Measurements from ENCODE around the gene CDK10.
A peak's percentile ranks its signal among the peaks of the same experiment; 100 is the strongest.

CDK10 gene

DNA sequence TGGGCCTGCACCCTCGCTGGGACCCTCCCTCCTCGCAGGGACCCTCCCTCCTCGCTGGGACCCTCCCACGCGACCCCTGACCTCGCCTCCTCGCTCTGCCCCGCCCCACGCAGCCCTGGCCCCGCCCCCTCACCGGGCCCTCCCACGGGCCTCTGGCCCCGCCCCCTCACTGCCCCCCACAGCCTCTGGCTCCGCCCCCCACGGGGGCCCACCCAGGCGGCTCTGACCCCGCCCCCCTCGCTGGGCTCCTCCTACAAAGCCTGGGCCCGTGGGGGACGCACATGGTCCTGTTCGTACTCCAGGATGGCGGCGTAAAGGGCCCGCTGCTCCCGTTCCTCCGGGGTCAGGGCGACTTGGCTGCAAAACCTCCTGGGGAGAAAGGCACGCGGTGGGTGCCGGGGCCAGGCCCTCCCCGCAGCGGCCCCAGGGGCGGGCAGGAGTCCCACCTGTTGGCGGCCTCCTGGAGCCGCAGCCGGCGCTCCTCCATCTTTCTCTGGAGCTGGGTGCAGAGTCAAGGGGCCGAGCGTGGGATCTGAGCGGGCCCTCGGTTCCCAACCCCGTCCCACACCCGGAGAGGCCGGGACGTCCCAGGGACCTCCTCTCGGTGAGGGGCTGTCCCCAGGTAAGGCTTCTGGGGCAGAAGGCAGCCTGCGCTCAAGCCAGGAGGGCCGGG, 25.2 kb downstream of the CDK10 start:
- peak; percentile 53 to 66 for DNase-seq (ENCODE audit: low read depth in 2 of 2)

DNA sequence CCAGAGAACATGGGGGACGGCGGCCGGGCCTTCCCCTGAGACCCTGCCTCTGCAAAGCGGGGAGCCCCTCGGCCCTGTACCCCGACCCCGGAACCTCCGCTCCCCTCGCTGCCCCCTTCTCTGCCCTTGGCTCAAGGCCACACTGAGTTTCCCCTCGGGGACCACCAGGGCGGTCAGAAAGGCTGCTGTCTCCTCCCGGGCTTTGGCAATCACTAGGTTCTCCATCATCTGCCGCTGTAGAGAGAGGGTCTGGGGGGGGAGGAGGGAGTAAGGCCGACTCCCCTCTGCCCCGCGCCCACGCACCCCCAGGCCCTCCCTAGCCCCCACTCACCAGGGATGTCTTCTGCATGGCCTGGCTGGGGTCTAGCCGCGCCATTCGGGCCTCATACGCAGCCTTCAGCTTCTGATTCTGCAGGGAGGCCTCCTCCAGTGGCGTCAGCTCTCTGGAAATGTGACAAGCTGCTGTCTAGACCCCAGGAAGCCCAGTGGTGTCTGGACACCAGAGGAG, 25.8 kb downstream of the CDK10 start:
- no peak for DNase-seq (ENCODE audit: low read depth in 2 of 2)

DNA sequence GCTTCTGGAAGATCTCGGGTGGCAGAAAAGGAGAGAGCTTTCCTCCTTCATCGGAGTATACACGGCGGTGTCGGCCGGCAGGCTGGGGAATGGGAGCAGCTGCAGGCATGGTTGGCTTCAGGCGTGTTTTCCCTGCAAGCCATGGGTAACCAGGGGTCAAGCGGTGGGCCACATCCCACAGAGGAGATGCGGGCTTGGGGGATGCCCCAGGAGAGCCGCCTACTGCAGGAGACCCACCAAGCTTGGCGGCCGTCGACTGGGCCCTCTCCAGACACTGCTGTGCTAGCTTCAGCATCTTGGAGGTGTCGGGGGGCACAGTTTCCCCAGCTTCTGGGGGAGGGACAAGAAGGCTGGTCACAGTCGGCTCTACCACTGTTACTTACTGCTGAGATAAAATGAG, 30.0 kb downstream of the CDK10 start:
- no peak for DNase-seq (ENCODE audit: low read depth in 2 of 2)

DNA sequence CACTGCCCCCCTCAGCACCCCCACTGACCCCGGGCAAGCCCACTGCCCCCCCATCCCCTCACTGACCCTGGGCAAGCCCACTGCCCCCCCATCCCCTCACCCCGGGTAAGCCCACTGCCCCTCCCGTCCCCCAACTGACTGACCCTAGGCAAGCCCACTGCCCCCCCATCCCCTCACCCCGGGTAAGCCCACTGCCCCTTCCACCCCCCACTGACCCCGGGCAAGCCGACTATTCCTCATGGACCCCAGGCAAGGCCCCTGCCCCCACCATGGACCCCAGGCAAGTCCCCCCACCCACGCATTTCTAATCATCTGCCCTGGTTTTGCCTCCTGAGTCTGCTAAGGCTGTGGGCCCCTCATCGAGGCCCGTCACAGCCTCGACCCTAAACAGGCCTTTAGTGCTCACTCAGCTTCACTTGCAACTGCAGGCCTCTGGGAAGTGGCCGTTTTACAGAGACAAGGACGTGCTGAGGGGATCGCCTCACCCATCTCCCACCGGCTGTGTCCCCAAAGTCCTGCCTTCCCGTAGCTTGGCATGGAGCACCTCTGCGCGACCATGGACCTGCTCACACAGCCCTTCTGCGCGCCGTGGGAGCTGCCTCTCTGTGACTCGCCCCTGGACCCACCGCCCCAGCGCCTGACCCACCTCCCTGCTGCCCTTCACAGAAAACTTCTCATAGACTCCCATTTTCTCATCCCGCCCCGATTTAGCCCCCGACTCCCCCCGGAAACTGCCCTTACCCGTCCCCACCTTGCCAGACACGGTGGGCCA, 30.6 kb downstream of the CDK10 start:
- DNase-seq (ENCODE audit: low read depth in 2 of 2), result no peak

DNA sequence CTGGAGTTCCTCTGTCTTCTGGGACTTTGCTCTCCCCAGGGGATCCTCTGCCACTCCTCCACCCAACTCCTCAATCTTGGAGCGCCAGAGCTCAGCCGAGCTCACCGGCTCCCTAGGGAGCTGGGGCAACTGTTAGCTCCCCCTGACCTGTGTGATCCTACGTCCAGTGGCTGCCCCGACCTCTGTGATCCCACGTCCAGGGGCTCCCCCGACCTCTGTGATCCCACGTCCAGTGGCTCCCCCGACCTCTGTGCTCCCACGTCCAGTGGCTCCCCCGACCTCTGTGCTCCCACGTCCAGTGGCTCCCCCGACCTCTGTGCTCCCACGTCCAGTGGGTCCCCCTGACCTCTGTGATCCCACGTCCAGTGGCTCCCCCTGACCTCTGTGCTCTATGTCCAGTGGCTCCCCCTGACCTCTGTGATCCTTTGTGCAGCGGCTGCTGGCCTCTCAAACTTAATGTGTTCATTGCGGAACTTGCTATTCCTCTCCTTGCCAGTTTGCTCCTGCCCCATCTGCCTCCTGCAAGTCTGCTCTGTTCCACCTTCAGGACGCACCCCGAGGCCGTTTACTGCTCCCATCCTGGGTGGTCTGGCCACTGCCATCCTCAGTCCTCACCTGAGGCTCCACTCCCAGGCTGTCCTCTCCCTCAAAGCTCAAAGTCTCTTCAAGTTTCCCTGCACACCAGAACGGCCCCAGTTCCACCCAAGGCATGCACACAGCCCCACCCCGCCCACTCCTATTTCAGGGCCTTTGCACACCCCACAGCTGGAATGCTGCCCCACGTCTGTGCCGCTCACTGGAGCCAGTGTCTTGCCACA, 31.4 kb downstream of the CDK10 start:
- DNase-seq (ENCODE audit: low read depth in 2 of 2), result no peak

DNA sequence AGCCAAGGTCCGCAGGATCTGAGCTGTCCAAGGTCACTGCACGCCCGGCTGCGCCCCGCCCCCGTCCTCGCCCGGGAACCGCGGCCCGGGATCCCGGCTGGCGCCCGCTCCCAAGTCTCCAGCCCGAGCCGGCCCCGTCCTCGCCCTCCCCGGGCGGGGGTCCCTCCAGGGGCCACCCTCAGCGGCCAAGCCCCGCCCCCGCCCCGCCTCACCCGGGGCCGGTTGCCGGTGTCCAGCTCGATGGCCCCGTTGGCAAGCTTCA, 34.0 kb downstream of the CDK10 start:
- DNase-seq (ENCODE audit: low read depth in 2 of 2), result no peak

DNA sequence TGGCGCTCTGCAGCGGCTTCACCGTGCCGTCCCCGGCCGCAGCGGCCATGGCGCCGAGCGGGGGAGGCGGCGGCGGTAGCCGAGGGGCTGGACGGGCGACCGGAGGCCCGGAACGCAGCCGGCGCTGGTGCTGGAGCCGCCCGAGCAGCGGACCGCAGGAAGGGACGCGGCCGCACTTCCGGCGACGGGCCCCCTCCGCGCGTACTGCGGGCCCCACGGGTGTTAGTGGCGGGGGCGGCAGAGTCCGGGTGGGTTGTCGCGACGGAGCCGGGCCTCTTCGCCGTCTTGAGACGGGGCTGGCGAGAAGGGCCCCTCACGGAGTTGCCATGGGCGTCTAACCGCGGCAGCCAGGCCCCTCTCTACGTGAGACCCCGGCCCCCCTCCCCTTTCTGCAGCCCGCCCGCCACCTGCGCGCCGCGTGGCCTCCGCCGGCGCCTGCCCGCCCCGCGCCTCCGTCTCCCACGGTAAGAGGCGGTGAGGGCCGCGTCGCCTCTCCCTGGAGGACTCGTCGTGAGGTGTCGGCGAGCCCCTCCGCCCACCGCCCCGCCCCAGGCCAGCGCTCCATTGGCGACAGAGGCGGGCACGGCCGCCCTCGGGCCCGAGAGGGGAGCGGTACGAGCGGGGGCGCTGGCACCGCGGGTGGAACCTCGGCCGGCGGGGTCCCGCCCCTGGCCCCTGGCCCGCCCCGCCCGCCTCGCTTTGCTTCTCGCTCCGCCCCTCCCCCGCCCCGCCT, 34.5 kb downstream of the CDK10 start, which contains the start of the genes VPS9D1 and ZNF276:
Gene VPS9D1, minus strand, starts transcription at position 86 of the 733 bp plus-strand sequence. Its CDS starts 37 bp downstream, at position 49.
Gene ZNF276, plus strand, starts transcription at position 725 of the 733 bp plus-strand sequence. CDS start 104 bp downstream, outside the sequence.
- DNase-seq (ENCODE audit: low read depth in 2 of 2), result peak; percentile 72 to 88

DNA sequence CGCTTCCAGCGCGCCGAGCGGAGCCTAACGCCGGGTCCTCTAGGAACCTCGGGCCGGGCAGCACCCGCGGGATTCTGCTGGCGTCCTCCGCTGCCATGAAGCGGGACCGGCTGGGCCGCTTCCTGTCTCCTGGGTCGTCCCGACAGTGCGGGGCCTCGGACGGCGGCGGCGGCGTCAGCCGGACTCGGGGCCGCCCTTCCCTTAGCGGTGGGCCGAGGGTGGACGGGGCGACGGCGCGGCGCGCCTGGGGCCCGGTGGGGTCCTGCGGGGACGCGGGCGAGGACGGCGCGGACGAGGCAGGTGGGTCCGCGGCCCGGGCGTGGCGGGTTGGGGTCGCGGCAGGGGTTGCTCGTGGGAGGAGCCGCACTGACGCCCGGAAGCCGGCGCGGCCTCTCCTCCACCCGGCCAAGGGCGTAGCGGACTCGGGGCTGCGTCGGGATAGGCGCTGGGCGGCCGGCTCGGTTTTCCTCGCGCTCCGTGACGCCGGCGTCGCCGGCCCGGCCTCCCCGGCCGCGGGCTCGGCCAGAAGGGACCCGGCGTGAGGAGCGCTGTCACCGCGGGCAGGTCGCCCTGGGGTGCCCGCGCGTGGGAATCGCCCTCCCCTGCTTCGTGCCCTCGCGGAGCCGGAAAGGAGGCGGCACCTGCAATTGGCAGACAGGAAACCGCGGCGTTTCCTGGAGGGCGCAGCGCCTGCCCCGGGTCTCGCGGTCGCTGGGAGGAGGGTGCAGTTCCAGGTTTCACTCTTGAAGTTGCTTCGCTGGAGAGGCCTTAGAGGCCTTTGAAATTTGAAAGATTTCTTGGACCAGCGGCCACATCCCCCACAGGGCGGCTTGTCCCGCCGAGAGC, 35.3 kb downstream of the CDK10 start:
- DNase-seq (ENCODE audit: low read depth in 2 of 2), result peak; percentile 84 to 89

DNA sequence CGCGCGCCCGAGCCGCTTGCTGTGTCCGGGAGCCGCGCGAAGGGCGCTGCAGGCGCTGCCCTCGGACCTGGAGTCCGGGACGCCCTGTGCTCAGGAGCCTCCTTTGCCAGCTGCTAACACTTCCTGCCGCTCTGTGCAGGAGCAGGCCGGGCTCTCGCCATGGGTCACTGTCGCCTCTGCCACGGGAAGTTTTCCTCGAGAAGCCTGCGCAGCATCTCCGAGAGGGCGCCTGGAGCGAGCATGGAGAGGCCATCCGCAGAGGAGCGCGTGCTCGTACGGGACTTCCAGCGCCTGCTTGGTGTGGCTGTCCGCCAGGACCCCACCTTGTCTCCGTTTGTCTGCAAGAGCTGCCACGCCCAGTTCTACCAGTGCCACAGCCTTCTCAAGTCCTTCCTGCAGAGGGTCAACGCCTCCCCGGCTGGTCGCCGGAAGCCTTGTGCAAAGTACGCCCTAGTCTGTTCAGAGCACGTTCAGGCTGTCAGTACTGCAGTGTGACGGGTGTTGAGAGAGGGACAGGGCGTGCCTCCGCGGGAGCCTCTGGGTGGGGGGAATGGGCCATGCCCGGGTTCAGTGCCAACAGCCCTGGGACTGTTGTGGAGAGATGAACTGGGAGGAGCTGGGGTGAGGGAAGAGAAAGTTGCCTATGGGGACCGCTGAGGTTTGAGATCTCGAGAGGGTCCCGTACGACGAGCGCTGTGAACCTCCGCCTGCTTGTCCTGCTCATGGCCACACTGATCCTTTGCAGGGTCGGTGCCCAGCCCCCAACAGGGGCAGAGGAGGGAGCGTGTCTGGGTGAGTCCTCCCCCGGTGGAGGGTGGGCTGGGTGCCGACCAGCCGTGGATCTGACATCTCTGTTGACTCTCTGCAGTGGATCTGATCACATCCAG, 36.1 kb downstream of the CDK10 start:
- peak in 1 of 2 donors; percentile 55 for DNase-seq (ENCODE audit: low read depth in 2 of 2)

DNA sequence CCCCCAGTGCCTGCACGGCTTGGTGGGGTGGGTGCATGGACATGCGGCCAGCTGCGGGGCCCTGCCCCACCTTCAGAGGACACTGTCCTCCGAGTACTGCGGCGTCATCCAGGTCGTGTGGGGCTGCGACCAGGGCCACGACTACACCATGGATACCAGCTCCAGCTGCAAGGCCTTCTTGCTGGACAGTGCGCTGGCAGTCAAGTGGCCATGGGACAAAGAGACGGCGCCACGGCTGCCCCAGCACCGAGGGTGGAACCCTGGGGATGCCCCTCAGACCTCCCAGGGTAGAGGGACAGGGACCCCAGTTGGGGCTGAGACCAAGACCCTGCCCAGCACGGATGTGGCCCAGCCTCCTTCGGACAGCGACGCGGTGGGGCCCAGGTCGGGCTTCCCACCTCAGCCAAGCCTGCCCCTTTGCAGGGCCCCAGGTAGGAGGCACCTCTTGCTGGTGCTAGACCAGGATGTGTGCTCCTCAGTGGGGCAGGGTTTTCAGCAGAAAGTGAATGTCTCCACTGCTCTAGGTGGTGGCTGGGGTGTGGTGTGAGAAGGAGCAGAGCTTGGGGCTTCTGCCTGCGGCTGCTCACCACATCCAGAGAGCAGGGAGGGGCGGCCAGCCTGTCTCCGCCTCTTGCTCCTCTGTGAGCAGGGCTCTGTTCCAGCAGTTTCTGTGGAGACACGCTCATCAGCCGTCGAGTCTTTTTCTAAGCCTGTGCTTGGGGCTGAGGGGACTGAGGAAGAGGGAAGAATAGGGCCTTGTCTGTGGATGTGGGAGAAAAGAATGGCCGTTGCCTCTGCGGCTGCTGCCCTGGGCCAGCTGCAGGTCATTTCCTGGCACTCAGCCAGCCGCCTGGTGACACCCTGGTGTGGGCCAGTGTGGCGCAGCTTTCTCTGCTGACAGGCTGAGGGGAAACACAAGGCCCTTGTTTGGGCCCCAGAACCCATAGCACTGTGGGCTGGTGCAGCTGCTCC, 37.1 kb downstream of the CDK10 start:
- DNase-seq (ENCODE audit: low read depth in 2 of 2), result peak in 1 of 2 donors; percentile 67

DNA sequence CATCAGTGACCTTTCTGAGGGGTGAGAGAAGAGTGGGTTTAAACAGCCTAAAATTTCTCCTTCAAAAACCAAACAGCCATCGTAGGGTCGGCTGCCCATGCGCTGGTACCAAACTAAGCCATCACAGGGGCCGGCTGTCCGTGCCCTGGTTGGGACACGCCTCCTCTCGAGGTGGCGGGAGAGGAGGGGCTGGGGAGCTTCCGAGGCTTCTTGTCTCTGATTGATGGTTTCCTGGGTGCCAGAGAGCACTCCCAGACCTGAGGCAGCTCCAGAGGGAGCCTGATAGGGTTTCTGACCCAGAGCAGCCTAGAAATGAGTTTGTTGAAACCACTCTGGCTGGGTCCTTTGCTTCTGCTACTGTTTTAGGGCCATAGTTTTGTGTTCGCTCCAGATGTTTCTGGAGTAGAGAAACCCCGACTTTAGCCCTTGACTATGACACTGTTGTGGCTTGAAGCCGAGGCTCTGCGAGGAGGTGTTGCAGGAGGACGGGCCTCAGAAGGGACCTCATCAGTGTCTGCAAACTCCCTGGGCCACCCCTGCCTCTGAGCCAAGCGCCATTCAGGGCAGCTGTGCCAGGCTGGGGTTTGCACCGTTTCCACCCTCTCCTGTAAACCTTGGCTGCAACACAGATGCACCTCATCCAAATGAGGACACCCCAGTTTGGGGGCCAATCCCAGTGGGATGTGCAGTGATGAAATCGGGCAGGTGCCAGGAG, 41.1 kb downstream of the CDK10 start:
- DNase-seq (ENCODE audit: low read depth in 2 of 2), result no peak

DNA sequence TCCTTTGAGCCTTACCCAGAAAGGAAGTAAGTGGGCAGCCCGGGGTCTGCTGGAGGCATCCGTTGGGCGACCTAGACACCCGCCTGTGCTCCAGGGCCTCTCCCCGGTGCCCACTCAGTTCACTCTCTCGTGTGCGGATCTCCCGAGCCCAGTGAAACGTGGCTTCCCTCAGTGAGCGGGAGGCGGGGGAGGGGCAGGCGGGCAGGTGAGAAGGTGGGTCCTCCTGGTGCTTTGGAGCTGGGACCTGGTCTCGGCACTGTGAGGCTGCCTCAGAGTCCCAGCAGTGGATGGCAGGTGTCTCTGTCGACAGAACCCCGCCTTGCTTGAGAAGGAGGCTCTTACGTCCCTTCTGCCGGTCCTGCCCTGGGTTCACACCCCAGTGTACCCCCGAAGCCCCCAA, 42.8 kb downstream of the CDK10 start:
- no peak for DNase-seq (ENCODE audit: low read depth in 2 of 2)

DNA sequence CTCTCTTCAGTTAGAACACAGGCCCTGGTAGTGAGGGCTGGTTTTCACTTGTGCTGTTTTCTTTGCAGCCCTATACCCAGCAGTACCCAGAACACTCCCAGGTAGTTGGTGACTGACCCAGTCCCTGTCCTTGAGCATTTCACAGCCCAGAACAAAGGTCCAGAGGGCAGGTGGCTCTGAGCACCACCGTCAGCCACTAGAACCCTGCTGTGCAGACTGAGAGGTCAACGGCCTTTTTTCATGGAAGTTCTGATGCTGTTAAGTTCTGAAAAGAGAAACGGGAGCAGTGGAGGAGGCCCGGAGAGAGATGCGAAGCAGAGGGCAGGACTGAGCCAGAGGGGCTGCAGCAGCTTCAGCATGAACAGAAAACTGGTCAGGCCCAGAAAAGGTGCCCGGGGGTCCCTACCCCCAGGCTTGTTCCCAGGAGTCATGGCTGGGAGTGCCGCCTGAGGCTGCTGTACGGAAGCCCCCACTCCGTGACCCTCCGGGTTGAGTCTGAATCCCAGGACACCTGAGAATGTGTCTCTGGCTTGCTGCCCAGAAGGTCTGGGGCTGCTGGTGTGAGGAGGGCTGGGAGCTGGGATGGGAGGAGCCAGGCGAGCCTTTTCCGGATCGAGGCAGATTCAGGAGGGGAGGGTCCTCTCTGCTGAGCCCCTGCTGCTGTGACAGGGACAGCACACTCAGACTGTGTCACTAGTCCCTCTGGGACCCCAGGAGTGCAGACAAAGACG, 43.5 kb downstream of the CDK10 start:
- no peak for DNase-seq (ENCODE audit: low read depth in 2 of 2)

DNA sequence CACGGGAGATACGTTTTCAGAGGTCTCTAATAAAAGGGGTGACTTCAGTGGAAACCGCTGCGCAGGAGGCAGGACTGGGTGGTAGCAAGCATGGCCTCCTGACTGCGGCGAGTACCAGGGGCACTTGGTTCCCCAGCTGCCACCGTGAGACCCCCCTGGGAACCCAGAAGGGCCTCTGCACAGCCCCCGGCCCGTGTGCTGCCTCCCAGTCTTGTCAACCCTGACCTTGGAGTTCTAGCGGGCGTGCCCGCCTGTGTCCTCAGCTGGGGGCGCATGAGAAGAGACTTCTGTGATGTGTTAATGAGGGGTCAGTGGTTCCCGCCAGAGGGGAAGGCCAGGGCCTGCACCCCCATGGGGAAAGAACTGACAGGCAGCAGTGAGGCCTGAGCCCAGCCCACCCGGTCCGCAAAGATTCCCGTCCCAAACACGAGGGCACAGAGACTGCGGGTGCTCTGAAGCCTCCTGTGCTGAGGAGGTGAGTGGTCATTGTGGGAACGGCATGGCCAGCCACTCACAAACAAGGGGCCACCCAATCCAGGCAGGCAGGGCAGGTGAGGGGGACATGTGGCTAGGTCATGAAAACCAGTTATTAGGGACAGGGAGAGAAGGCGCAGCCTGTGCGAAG, 44.2 kb downstream of the CDK10 start:
- DNase-seq (ENCODE audit: low read depth in 2 of 2), result no peak

DNA sequence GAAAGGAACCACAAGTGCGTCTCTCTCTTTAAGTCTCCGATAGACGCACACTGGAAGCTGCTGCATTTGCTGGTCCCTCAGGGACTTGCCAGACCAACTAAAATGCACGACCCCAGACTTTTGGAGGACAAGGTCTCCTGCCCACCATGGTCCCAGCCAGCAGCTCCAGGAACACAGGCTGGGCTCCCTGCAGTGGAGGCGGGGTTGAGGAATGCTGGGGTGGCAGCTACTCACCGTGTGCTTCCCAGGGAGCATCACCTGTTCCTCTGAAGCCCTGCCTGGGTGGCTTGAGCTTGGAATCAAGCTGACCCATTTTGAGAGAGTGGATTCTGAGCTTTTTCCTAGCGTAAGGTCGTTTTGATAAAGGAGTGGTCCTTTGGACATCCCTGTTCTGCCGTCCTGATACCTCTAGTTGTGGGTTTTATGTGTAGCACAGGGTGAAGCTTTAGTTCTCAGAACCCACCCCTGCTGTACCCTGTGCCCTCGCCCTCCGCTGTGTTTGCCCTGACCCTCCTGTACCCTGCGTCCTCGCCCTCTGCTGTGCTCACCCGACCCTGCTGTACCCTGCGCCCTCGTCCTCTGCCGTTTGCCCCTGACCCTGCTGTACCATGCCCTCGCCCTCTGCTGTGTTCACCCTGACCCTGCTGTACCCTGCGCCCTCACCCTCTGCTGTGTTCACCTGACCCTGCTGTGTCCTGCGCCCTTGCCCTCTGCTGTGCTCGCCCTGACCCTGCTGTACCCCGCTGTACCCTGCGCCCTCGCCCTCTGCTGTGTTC, 45.8 kb downstream of the CDK10 start:
- no peak for DNase-seq (ENCODE audit: low read depth in 2 of 2)

DNA sequence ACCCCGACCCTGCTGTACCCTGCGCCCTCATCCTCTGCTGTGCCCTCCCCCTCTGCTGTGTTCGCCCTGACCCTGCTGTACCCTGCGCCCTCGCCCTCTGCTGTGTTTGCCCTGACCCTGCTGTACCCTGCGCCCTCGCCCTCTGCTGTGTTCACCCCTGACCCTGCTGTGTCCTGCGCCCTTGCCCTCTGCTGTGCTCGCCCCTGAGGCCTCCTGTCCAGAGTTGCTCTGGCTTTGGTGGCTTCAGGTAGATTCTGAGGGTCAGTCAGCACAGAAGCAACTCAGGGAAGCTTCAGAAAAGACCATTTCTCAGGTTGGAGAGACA, 46.4 kb downstream of the CDK10 start:
- DNase-seq (ENCODE audit: low read depth in 2 of 2), result no peak

All from stimulated activated CD8-positive, alpha-beta memory T cell treated with anti-CD3 and anti-CD28 coated beads, Interleukin-7, amount 100 ng/mL, for 4 hours (primary cell).